Measurements from ENCODE around the gene PHIP.

DNA sequence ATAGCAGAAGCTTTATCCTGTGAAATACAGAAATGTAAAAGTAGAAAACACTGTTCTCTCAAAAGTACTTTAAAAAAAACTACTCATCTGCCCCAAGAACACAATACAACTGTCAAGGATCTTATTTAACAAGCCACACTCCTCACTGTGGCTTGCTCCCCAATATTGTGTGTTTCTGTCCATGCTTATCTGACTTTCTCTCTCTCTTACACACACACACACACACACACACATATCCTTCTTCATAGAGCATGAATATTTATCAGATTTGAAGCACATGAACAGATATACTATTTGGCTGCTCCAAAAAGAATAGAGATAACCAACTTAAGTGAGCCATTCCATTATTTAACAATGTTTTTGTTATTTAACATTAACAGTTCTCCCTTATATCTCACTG lies 3.6 kb upstream of the PHIP start:
- TF ChIP-seq POLR2AphosphoS5 (IDR thresholded peaks at IDR 0.05; ENCODE audit: low read depth, low read length): no peak
- no peak for TF ChIP-seq POLR2A (IDR thresholded peaks at IDR 0.05; ENCODE audit: low read depth, low read length)
